ENCODE measurements around the gene SSR2. TPM values are rescaled to one million over a fixed set of nuclear protein-coding genes. Genes with fewer than 3 reads are reported as not detected.

Gene SSR2
- total RNA-seq, 1 donor from 2014 or later: 207 TPM

- intact Hi-C loops (cut with DNase I): no loop called here
- TF ChIP-seq, protein P1, sequence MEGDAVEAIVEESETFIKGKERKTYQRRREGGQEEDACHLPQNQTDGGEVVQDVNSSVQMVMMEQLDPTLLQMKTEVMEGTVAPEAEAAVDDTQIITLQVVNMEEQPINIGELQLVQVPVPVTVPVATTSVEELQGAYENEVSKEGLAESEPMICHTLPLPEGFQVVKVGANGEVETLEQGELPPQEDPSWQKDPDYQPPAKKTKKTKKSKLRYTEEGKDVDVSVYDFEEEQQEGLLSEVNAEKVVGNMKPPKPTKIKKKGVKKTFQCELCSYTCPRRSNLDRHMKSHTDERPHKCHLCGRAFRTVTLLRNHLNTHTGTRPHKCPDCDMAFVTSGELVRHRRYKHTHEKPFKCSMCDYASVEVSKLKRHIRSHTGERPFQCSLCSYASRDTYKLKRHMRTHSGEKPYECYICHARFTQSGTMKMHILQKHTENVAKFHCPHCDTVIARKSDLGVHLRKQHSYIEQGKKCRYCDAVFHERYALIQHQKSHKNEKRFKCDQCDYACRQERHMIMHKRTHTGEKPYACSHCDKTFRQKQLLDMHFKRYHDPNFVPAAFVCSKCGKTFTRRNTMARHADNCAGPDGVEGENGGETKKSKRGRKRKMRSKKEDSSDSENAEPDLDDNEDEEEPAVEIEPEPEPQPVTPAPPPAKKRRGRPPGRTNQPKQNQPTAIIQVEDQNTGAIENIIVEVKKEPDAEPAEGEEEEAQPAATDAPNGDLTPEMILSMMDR (IDR thresholded peaks at IDR 0.05): no peak
- DNase-seq (no peak), ATAC-seq (no peak)
- Histone ChIP-seq H3K4me3 (peak overlapping the region; percentile 94), H3K27ac (peak overlapping the region; percentile 56), H3K4me1 (peaks cover 76% of the 10 kb centered on the region), H3K9me3 (no peaks in the 10 kb centered on the region), H3K27me3 (ENCODE audit: low read depth) (no peaks in the 10 kb centered on the region), H3K36me3 (peaks cover 16% of the 10 kb centered on the region)
These were observed 46.3 kb downstream of the SSR2 start for GRCh38 chr1:155974208-155975115.

- intact Hi-C loops (cut with DNase I): no loop called here
- H3K9me3 ChIP-seq: no peaks in the 10 kb centered on the region
- H3K4me3 ChIP-seq: peak overlapping the region; percentile 94
- peaks cover 23% of the 10 kb centered on the region for H3K36me3 ChIP-seq
- H3K27ac ChIP-seq: peak overlapping the region; percentile 56
- TF ChIP-seq, protein P1 (IDR thresholded peaks at IDR 0.05): no peak
- H3K4me1 ChIP-seq: peaks cover 79% of the 10 kb centered on the region
- DNase-seq (no peak), ATAC-seq (no peak)
- H3K27me3 ChIP-seq (ENCODE audit: low read depth): no peaks in the 10 kb centered on the region
These were observed 47.0 kb downstream of the SSR2 start for GRCh38 chr1:155973723-155974122.

DNA sequence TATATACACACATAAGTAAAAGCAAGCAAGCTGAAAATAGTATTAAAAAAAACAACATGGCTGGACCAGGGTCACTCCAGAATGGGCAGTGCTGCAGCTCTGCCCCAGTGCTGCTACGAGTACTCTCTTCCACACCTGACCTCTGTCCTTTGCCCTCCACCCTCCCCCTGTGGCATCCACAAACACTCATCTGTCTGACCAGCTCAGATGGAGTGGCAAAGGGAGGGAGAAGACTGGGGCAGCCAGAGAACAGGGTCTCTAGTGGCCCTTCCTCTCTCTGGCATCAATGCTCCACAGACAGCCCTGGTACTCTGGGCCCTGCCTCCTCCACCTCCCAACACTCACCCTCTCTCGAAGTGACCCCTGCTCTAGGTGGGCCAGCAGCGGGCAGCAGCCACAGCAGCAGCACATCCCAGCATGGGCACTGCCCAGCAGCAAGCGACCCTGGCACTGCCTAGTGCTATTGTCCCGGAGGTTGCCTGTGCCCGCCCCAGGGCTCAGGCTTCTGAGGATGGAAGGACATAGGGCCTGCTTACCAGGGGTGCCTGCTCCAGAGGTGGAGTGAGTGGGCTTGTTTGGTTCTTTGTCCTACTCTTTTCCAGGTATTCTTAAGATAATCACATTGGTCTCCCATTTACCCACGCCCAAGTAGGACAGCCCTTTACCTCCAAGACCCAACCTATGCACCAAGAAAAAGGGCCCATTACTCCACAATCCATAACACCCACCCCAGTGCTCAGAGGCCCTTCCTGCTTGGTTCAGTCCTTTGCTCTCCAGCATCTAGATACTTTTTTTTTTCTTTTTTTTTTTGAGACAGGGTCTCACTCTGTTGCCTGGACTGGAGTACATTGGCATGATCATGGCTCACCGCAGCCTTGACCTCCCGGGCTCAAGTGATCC is 48.6 kb downstream of the SSR2 start:
- intact Hi-C loops (cut with DNase I): no loop called here
- H3K27me3 ChIP-seq (ENCODE audit: low read depth): no peaks in the 10 kb centered on the region
- H3K9me3 ChIP-seq: no peaks in the 10 kb centered on the region
- DNase-seq (no peak), ATAC-seq (no peak)
- TF ChIP-seq, protein P1 (IDR thresholded peaks at IDR 0.05): no peak
- H3K36me3 ChIP-seq: peaks cover 38% of the 10 kb centered on the region
- peaks cover 94% of the 10 kb centered on the region for H3K4me1 ChIP-seq
- peak overlapping the region; percentile 66 for H3K27ac ChIP-seq
- peak overlapping the region; percentile 8 for H3K4me3 ChIP-seq

DNA sequence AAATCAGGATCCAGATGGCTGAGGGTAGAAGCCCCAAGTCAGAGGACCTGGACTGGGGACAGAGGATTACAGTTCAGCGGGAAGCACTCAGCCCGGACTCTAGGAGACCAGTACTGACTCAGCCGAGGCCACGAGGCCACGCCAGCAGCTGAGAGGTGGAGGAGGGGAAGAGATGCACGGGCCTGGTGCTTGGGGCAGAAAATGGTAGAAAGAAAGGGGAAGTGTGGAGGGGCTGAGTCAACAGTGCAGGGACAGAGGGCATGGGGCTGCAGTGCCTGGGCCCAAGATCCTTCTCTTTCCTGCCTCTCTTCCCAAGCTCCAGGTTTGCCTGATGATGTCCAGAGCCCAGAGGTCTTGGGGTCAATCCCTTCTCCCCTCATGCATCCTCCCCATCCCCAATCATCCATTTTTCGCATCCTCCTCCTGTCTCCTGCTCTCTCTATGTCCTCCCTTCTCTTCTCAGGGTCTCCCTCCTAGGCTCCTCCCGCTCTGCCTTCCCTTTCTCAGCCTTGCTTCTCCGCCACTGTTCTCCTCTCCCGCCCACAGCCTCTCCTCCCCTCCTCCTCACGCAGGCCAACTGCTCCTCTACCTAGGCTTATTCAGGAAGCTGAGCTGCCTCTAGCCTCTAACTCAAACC is 50.1 kb downstream of the SSR2 start:
- no peaks in the 10 kb centered on the region for H3K9me3 ChIP-seq
- H3K27ac ChIP-seq: peak overlapping the region; percentile 77
- peaks cover 100% of the 10 kb centered on the region for H3K4me1 ChIP-seq
- H3K36me3 ChIP-seq: peaks cover 53% of the 10 kb centered on the region
- DNase-seq (peak; percentile 86), ATAC-seq (peak; percentile 80 to 88)
- H3K4me3 ChIP-seq: peak overlapping the region; percentile 21
- intact Hi-C loops (cut with DNase I): no loop called here
- TF ChIP-seq, protein P1 (IDR thresholded peaks at IDR 0.05): no peak
- H3K27me3 ChIP-seq (ENCODE audit: low read depth): no peaks in the 10 kb centered on the region

- no peak for DNase-seq
- TF ChIP-seq, protein P1 (IDR thresholded peaks at IDR 0.05): no peak
- no peak overlapping the region for H3K4me3 ChIP-seq
- ATAC-seq: no peak
- peaks cover 65% of the 10 kb centered on the region for H3K36me3 ChIP-seq
- H3K27ac ChIP-seq: peak overlapping the region; percentile 77
- no peaks in the 10 kb centered on the region for H3K9me3 ChIP-seq
- intact Hi-C loops (cut with DNase I): no loop called here
- peaks cover 92% of the 10 kb centered on the region for H3K4me1 ChIP-seq
- H3K27me3 ChIP-seq (ENCODE audit: low read depth): no peaks in the 10 kb centered on the region
These were observed 51.4 kb downstream of the SSR2 start for GRCh38 chr1:155969377-155969791.

Measured in lower lobe of right lung (tissue), 2 donors.